HL-60 (cell line): ENCODE results near the gene ETV3.

ENCODE experiments used
- DNase-seq, 2 experiments: peaks; one replicate each; pipeline ENCODE4 v3.0.0-alpha.2; 2010 to 2020; ENCODE audit warnings: low read depth in 1 of 2, low spot score in 1 of 2
- H3K27ac ChIP-seq: fragments of 250-450 bp; sonication (Bioruptor Pico); replicated peaks from 2 replicates; pipeline ENCODE4 v1.5.1; 2020; ENCODE audit warnings: mild to moderate bottlenecking, moderate library complexity
- H3K27me3 ChIP-seq: fragments of 250-450 bp; sonication (Bioruptor Pico); 2 replicates; pipeline ENCODE4 v1.5.1; 2021; ENCODE audit warnings: mild to moderate bottlenecking, moderate library complexity; ENCODE audit not compliant: insufficient read depth, poor library complexity, severe bottlenecking
- H3K4me3 ChIP-seq: replicated peaks from 2 replicates; pipeline ENCODE4 v1.5.1; 2011; ENCODE audit warnings: mild to moderate bottlenecking, control low read depth, low read length; ENCODE audit not compliant: insufficient read depth
- CTCF ChIP-seq: IDR thresholded peaks from one replicate; pipeline ENCODE4 v1.5.1; 2011; ENCODE audit warnings: low read length, control low read depth, inconsistent platforms; ENCODE audit not compliant: insufficient read depth
- GABPA ChIP-seq: IDR thresholded peaks from 2 replicates; pipeline ENCODE4 v1.6.1; 2012; ENCODE audit warnings: low read depth
- POLR2AphosphoS5 ChIP-seq: IDR thresholded peaks from 2 replicates; pipeline ENCODE4 v1.6.1; 2012; ENCODE audit warnings: low read depth
- REST ChIP-seq: IDR thresholded peaks from 2 replicates; pipeline ENCODE4 v1.6.1; 2012; ENCODE audit warnings: low read depth; ENCODE audit not compliant: insufficient replicate concordance
- SPI1 ChIP-seq: IDR thresholded peaks from 2 replicates; pipeline ENCODE4 v1.6.1; 2012; ENCODE audit warnings: low read depth, mild to moderate bottlenecking, borderline replicate concordance

The ETV3 gene

GRCh38 chr1:157168015-157168414 lies 29.8 kb upstream of the ETV3 start:
- Histone ChIP-seq H3K27ac (no peak overlapping the region), H3K27me3 (peaks cover 6% of the 10 kb centered on the region), H3K4me3 (no peak overlapping the region)
- no peak for DNase-seq
- TF ChIP-seq SPI1: no peak
- no peak for TF ChIP-seq POLR2AphosphoS5
- TF ChIP-seq GABPA: no peak
- TF ChIP-seq REST: no peak
- TF ChIP-seq CTCF: no peak

- no peak for TF ChIP-seq CTCF
- no peak for TF ChIP-seq SPI1
- TF ChIP-seq GABPA: no peak
- TF ChIP-seq POLR2AphosphoS5: no peak
- TF ChIP-seq REST: no peak
- no peak overlapping the region for H3K27ac ChIP-seq
- no peak for DNase-seq
- peaks cover 6% of the 10 kb centered on the region for H3K27me3 ChIP-seq
- no peak overlapping the region for H3K4me3 ChIP-seq
Measured at GRCh38 chr1:157167437-157167836, 29.2 kb upstream of the ETV3 start.

GRCh38 chr1:157166590-157166989 lies 28.4 kb upstream of the ETV3 start:
- no peak for DNase-seq
- Histone ChIP-seq H3K27ac (no peak overlapping the region), H3K27me3 (peaks cover 6% of the 10 kb centered on the region), H3K4me3 (no peak overlapping the region)
- TF ChIP-seq SPI1 (no peak), CTCF (no peak), REST (no peak), POLR2AphosphoS5 (no peak), GABPA (no peak)
